IMR-90 (cell line): ENCODE measurements around the gene TSPAN16.

Experiments
- MXI1 ChIP-seq: IDR thresholded peaks from 2 replicates; pipeline ENCODE4 v1.6.1; 2012; ENCODE audit warnings: low read depth, mild to moderate bottlenecking, low read length, moderate library complexity, borderline replicate concordance
- POLR2A ChIP-seq: IDR thresholded peaks from 2 replicates; pipeline ENCODE4 v1.6.1; 2012; ENCODE audit warnings: mild to moderate bottlenecking, low read depth, low read length
- RAD21 ChIP-seq: IDR thresholded peaks from 2 replicates; pipeline ENCODE4 v1.6.1; 2012; ENCODE audit warnings: low read length, improper control_type of control experiment
- RFX5 ChIP-seq: IDR thresholded peaks from 2 replicates; pipeline ENCODE4 v1.8.0; 2012; ENCODE audit warnings: low read depth, mild to moderate bottlenecking, low read length, moderate library complexity
- SMC3 ChIP-seq: fragments of 150-350 bp; IDR thresholded peaks from 2 replicates; pipeline ENCODE4 v1.6.1; 2016; ENCODE audit warnings: low read depth, mild to moderate bottlenecking, antibody characterized with exemption, low read length, moderate library complexity
- TF ChIP-seq, protein P1 (sequence below): conservative IDR thresholded peaks from 2 replicates; pipeline ENCODE4 v1.5.1; 2012; ENCODE audit warnings: mild to moderate bottlenecking, low read depth, low read length, improper control_type of control experiment
- TF ChIP-seq, protein P2 (sequence below): fragments of 150-350 bp; IDR thresholded peaks from 2 replicates; pipeline ENCODE4 v1.6.1; 2017; ENCODE audit warnings: mild to moderate bottlenecking, antibody characterized with exemption, low read length, low read depth

DNA sequence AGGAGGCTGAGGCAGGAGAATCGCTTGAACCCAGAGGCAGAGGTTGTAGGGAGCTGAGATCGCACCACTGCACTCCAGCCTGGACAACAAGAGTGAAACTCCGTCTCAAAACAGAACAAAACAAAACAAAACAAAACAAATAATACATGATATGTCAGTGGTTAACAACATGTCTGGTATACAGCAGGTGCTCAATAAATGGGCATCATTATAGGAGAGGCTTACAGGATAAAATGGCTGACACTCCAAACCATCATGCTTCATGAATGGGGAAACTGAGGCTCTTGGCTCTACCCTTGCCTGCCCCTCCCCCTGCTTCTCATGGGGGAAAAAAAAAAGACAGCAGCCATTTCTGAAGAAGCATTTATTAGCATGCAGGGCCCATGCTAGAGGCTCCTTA is 46.5 kb downstream of the TSPAN16 start:
- TF ChIP-seq POLR2A (no peak), RAD21 (no peak), RFX5 (no peak), SMC3 (no peak), MXI1 (no peak)
- TF ChIP-seq, protein P1, sequence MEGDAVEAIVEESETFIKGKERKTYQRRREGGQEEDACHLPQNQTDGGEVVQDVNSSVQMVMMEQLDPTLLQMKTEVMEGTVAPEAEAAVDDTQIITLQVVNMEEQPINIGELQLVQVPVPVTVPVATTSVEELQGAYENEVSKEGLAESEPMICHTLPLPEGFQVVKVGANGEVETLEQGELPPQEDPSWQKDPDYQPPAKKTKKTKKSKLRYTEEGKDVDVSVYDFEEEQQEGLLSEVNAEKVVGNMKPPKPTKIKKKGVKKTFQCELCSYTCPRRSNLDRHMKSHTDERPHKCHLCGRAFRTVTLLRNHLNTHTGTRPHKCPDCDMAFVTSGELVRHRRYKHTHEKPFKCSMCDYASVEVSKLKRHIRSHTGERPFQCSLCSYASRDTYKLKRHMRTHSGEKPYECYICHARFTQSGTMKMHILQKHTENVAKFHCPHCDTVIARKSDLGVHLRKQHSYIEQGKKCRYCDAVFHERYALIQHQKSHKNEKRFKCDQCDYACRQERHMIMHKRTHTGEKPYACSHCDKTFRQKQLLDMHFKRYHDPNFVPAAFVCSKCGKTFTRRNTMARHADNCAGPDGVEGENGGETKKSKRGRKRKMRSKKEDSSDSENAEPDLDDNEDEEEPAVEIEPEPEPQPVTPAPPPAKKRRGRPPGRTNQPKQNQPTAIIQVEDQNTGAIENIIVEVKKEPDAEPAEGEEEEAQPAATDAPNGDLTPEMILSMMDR: no peak
- TF ChIP-seq, protein P2, sequence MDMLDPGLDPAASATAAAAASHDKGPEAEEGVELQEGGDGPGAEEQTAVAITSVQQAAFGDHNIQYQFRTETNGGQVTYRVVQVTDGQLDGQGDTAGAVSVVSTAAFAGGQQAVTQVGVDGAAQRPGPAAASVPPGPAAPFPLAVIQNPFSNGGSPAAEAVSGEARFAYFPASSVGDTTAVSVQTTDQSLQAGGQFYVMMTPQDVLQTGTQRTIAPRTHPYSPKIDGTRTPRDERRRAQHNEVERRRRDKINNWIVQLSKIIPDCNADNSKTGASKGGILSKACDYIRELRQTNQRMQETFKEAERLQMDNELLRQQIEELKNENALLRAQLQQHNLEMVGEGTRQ: no peak
